ENCODE data around the gene SMIM45.
A peak's percentile ranks its signal among the peaks of the same experiment; 100 is the strongest.

SMIM45 gene

DNA sequence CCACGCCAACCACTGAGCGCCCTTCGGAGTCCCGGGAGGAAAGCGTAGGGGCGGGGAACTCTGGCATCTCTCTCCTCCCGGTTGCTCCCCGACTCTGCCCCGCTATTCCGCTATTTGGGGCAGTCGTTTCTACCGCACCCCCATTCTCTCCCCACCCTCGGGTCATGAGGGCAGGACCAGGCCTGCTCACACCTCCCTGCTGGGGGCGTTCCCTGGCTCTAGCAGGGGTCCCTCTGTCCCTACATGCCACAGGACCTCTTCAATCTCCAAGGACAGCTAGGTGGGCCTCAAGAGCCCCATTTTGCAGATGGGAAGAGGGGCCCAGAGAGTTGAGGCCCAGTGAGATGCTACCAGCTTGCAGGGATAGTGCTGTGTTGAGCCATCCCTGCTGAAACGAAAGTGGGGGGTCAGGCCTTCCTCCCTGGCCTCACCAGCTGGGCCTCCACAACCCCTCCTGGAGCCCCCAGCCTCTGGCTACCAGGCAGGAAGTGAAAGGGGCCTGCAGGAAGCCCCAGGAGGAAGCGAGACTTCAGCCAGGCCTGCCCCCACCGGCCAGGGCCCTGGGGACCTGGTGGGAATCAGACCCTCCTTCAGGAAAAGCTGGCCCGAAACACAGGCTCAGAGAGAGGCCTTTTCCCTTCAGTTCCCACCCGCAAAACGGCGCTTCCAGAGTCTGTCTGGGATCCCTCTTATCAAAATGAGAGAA, 31.5 kb upstream of the SMIM45 start:
- no peak for DNase-seq (ENCODE audit: extremely low spot score)
- CTCF ChIA-PET = interaction anchor here (1.1 to 11.5 kb wide), 2 partner anchors 11 to 17 kb away, joined by 3 to 229 read pairs; no protein-coding TSS in a partner anchor
- POLR2A ChIA-PET = interaction anchor here (0.7 to 1.4 kb wide), 3 partner anchors 20 to 58 kb away, joined by 3 to 10 read pairs (median 4); no protein-coding TSS in a partner anchor
- TF ChIP-seq, protein P1, sequence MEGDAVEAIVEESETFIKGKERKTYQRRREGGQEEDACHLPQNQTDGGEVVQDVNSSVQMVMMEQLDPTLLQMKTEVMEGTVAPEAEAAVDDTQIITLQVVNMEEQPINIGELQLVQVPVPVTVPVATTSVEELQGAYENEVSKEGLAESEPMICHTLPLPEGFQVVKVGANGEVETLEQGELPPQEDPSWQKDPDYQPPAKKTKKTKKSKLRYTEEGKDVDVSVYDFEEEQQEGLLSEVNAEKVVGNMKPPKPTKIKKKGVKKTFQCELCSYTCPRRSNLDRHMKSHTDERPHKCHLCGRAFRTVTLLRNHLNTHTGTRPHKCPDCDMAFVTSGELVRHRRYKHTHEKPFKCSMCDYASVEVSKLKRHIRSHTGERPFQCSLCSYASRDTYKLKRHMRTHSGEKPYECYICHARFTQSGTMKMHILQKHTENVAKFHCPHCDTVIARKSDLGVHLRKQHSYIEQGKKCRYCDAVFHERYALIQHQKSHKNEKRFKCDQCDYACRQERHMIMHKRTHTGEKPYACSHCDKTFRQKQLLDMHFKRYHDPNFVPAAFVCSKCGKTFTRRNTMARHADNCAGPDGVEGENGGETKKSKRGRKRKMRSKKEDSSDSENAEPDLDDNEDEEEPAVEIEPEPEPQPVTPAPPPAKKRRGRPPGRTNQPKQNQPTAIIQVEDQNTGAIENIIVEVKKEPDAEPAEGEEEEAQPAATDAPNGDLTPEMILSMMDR (IDR thresholded peaks at IDR 0.05; ENCODE audit: control extremely low read depth, extremely low read depth, low read depth, missing control alignments) = no peak

DNA sequence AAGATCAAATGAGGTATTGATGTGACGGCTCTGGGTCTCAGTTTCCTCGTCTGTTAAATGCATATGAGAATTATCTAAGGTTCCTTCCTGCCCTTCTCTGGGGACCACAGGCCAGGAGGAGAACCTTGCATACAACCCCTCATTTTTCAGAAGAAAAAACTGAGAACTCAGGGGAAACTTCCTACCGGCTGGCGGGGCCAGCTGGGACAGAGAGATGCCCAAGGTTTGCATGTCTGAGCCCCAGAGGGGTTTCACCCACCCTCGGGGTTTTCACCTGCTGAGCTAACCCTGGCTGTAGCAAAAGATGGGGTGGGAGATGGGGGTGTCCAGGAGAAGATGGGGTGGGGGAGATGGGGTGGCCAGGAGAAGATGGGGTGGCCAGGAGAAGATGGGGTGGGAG, 29.6 kb upstream of the SMIM45 start:
- CTCF ChIA-PET = interaction anchor here (11.5 kb wide), 1 partner anchor 15 kb away, joined by 229 read pairs; no protein-coding TSS in a partner anchor

DNA sequence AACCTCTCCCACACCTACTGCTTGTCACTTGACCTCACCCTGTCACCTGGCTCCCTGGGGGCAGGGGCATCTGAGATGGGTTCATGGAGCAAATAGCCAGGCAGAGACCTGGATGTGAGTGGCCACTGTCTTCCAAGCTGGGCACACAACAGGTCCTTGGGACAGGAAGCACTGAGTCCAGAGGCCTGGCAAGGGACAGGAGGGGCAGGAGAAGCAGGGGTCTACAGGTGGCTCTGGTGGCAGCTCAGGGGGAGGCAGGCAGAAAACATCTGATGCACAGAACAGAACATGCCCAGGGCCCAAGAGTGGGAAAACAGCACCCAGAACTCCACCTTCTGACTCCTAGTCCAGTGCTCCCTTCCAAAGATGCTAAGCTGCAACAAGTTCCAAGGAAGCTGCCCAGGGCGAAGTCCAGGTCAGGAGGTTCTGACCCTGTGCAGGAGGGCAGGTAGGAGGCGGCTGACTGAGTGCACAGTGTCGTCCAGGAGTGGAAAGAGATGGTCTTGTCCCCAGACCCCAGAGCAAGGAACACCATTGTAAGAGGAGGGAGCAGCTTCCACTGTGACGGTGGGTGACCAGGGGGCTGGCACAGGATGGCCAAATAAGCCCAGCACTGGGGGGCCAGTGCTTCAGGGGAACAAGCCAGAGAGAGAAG, 28.9 kb upstream of the SMIM45 start:
- POLR2A ChIA-PET = interaction anchor here (7.5 kb wide), 1 partner anchor 15 kb away, joined by 118 read pairs; no protein-coding TSS in a partner anchor
- DNase-seq (ENCODE audit: extremely low spot score) = no peak
- CTCF ChIA-PET = interaction anchor here (1.6 to 11.5 kb wide), 3 partner anchors 9 to 226 kb away, joined by 6 to 229 read pairs (median 46); partner anchors contain the start of gene SHISA8
- TF ChIP-seq, protein P1 (IDR thresholded peaks at IDR 0.05; ENCODE audit: control extremely low read depth, extremely low read depth, low read depth, missing control alignments) = no peak

More for the DNA sequence above, 29.6 kb upstream of the SMIM45 start:
- POLR2A ChIA-PET = interaction anchor here (7.5 kb wide), 1 partner anchor 16 kb away, joined by 118 read pairs; no protein-coding TSS in a partner anchor
- DNase-seq (ENCODE audit: extremely low spot score) = no peak
- TF ChIP-seq, protein P1 (IDR thresholded peaks at IDR 0.05; ENCODE audit: control extremely low read depth, extremely low read depth, low read depth, missing control alignments) = no peak

DNA sequence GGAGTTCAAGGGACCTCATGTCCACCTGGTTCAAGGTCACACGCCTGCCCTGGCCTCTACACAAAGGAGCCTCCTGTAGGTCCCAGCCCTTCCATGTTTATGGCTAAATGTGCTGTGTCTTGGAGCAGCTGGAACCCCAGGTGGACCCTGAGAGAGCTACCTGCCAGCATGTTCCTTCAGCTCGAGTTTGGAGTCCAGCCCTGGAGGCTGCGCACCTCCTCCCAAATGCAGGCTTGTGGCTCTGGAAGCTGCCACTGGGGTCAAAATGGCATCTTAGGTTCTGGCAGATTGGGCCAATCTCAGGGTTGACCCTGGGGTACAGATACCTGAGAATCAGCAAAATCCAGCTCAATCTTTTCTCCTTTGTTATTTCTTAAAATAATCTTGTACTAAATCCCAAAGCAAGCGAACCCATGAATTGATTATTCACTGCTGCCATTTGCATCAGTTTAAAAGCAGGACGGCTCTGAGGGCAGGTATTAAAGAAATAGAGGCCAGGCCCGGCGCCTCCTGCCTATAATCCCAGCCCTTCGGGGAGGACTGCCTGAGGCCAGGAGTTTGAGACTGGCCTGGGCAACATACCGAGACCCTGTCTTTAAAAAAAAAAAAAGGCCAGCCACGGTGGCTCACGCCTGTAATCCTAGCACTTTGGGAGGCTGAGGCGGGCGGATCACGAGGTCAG, 28.2 kb upstream of the SMIM45 start:
- TF ChIP-seq, protein P1 (IDR thresholded peaks at IDR 0.05; ENCODE audit: control extremely low read depth, extremely low read depth, low read depth, missing control alignments) = no peak
- ChIA-PET POLR2A (interaction anchor here (0.6 to 7.5 kb wide), 6 partner anchors 8 to 197 kb away, joined by 3 to 118 read pairs (median 8); partner anchors contain the start of genes SHISA8 and SREBF2), CTCF (interaction anchor here (0.7 to 11.5 kb wide), 4 partner anchors 9 to 227 kb away, joined by 5 to 229 read pairs (median 26); partner anchors contain the start of gene SHISA8)
- DNase-seq (ENCODE audit: extremely low spot score) = no peak

DNA sequence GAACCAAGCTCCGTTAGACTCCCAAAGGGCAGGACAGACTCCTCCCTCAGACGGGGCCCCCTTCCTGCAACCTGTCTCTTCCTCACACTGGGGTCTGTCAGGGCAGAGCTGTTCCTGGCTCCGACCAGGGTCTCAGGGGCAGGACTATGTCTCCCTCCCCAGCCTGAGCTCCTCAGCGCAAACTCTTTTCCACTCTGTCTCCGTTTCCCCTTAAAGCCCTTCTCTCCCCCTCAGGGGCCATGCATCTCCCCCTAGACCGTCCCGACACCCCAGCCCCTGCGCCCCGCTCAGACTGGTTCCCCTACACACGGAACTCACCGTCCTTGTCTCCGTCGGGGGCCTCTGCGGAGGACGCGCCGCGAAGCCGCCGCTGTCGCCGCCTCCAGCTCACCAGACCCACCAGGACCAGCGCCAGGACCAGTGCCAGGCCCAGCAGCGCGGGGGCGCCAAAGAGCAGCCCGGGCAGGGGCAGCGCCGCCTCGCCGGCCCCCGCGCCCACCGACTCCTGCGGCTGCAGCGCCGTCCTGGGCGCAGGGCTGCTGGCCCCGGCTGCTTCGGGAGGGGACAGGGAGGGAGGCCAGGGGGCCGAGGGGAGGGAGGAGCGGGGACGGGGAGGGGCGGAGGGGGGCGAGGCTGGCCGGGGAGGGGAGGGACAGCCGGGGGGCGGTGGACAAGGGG, 26.0 kb upstream of the SMIM45 start:
- TF ChIP-seq, protein P1 (IDR thresholded peaks at IDR 0.05; ENCODE audit: control extremely low read depth, extremely low read depth, low read depth, missing control alignments) = peak; percentile 94
- DNase-seq (ENCODE audit: extremely low spot score) = peak; percentile 63
- CTCF ChIA-PET = interaction anchor here (0.6 to 11.5 kb wide), 24 partner anchors 11 to 244 kb away, joined by 3 to 229 read pairs (median 4); partner anchors contain the start of genes CENPM, SHISA8 and SREBF2
- POLR2A ChIA-PET = interaction anchor here (0.5 to 7.5 kb wide), 9 partner anchors 10 to 127 kb away, joined by 3 to 118 read pairs (median 6); partner anchors contain the start of genes SHISA8 and SREBF2
